ENCODE measurements around the gene WDPCP.
"Not testable (repeated sequence)": the region's sequence is repeated elsewhere in the genome, so short reads cannot be mapped to it uniquely, and the experiment has no call there.

Gene WDPCP

GRCh38 chr2:63438181-63438580 is 150.1 kb downstream of the WDPCP start:
- no peak for DNase-seq

- no peak for DNase-seq
Observed at GRCh38 chr2:63436488-63436887, 151.8 kb downstream of the WDPCP start.

- no peak for DNase-seq
Observed at GRCh38 chr2:63435070-63435469, 153.2 kb downstream of the WDPCP start.

GRCh38 chr2:63434024-63435001 is 154.0 kb downstream of the WDPCP start:
- DNase-seq, result no peak

- DNase-seq, result no peak
Observed at GRCh38 chr2:63432373-63432772, 155.9 kb downstream of the WDPCP start.

- no peak for DNase-seq
Observed at GRCh38 chr2:63425606-63426005, 162.7 kb downstream of the WDPCP start.

GRCh38 chr2:63425079-63425416 is 163.2 kb downstream of the WDPCP start:
- no peak for DNase-seq

- DNase-seq, result no peak
Observed at GRCh38 chr2:63424329-63425078, 163.8 kb downstream of the WDPCP start.

GRCh38 chr2:63422556-63422955 is 165.7 kb downstream of the WDPCP start:
- DNase-seq, result no peak

- DNase-seq, result no peak
Observed at GRCh38 chr2:63408530-63408929, 179.7 kb downstream of the WDPCP start.

- DNase-seq, result no peak
Observed at GRCh38 chr2:63406641-63407040, 181.6 kb downstream of the WDPCP start.

GRCh38 chr2:63403820-63404219 is 184.5 kb downstream of the WDPCP start:
- DNase-seq, result no peak

- not testable (repeated sequence) for DNase-seq
Observed at GRCh38 chr2:63402889-63403288, 185.4 kb downstream of the WDPCP start.

GRCh38 chr2:63399156-63399555 is 189.1 kb downstream of the WDPCP start:
- no peak for DNase-seq

GRCh38 chr2:63379451-63379850 is 208.8 kb downstream of the WDPCP start:
- DNase-seq, result no peak

GRCh38 chr2:63378589-63378988 is 209.7 kb downstream of the WDPCP start:
- no peak for DNase-seq

GRCh38 chr2:63374341-63374740 is 213.9 kb downstream of the WDPCP start:
- DNase-seq, result no peak

- no peak for DNase-seq
Observed at GRCh38 chr2:63372549-63372948, 215.7 kb downstream of the WDPCP start.

- DNase-seq, result no peak
Observed at GRCh38 chr2:63369146-63369545, 219.1 kb downstream of the WDPCP start.

GRCh38 chr2:63364866-63365265 is 223.4 kb downstream of the WDPCP start:
- peak; percentile 34 for DNase-seq

- not testable (repeated sequence) for DNase-seq
Observed at GRCh38 chr2:63357722-63358121, 230.6 kb downstream of the WDPCP start.

- no peak for DNase-seq
Observed at GRCh38 chr2:63347361-63347760, 240.9 kb downstream of the WDPCP start.

GRCh38 chr2:63346411-63346810 is 241.9 kb downstream of the WDPCP start:
- DNase-seq, result no peak

GRCh38 chr2:63345285-63345633 is 243.0 kb downstream of the WDPCP start:
- DNase-seq, result no peak

Measured in NCI-H1092 (cell line).